ENCODE data around the gene BEAN1. TPM values are rescaled to one million over a fixed set of nuclear protein-coding genes. Genes with fewer than 3 reads are reported as not detected.
A peak's percentile ranks its signal among the peaks of the same experiment; 100 is the strongest.
"Not testable (repeated sequence)": the region's sequence is repeated elsewhere in the genome, so short reads cannot be mapped to it uniquely, and the experiment has no call there.

BEAN1 gene
- total RNA-seq, 1 donor from 2014 or later: 0.87 TPM

- DNase-seq (no peak), ATAC-seq (no peak)
- no peak overlapping the region for H3K4me3 ChIP-seq
- H3K27me3 ChIP-seq: no peaks in the 10 kb centered on the region
- intact Hi-C loops (cut with DNase I): no loop called here
- no peaks in the 10 kb centered on the region for H3K4me1 ChIP-seq
- H3K9me3 ChIP-seq: no peaks in the 10 kb centered on the region
- no peaks in the 10 kb centered on the region for H3K36me3 ChIP-seq
- no peak for TF ChIP-seq CTCF (IDR thresholded peaks at IDR 0.05)
- H3K27ac ChIP-seq: no peak overlapping the region
Observed at GRCh38 chr16:66495440-66495839, 68.3 kb downstream of the BEAN1 start.

GRCh38 chr16:66496226-66496625 is 69.1 kb downstream of the BEAN1 start:
- H3K4me3 ChIP-seq; intact Hi-C loops (cut with DNase I); H3K27ac ChIP-seq; DNase-seq; H3K36me3 ChIP-seq; ATAC-seq; H3K4me1 ChIP-seq; H3K27me3 ChIP-seq; H3K9me3 ChIP-seq: not testable (repeated sequence)

GRCh38 chr16:66497921-66498320 is 70.8 kb downstream of the BEAN1 start:
- H3K27ac ChIP-seq; DNase-seq; intact Hi-C loops (cut with DNase I); ATAC-seq; H3K9me3 ChIP-seq; H3K36me3 ChIP-seq; H3K27me3 ChIP-seq; H3K4me1 ChIP-seq; H3K4me3 ChIP-seq: not testable (repeated sequence)

- not testable (repeated sequence) for H3K9me3 ChIP-seq, H3K36me3 ChIP-seq
Observed at GRCh38 chr16:66501563-66501962, 74.5 kb downstream of the BEAN1 start.

GRCh38 chr16:66502020-66502913 is 75.2 kb downstream of the BEAN1 start:
- Histone ChIP-seq H3K27me3 (no peaks in the 10 kb centered on the region), H3K36me3 (no peaks in the 10 kb centered on the region), H3K4me3 (no peak overlapping the region), H3K4me1 (peaks cover 23% of the 10 kb centered on the region), H3K9me3 (no peaks in the 10 kb centered on the region), H3K27ac (peak overlapping the region; percentile 31)
- no peak for TF ChIP-seq CTCF (IDR thresholded peaks at IDR 0.05)
- intact Hi-C loops (cut with DNase I): no loop called here
- DNase-seq (peak; percentile 87), ATAC-seq (peak; percentile 95)

More at GRCh38 chr16:66501563-66501962, 74.5 kb downstream of the BEAN1 start:
- DNase-seq; ATAC-seq; intact Hi-C loops (cut with DNase I); H3K4me3 ChIP-seq; H3K27me3 ChIP-seq; H3K27ac ChIP-seq: not testable (repeated sequence)
- H3K4me1 ChIP-seq: peaks cover 23% of the 10 kb centered on the region

- DNase-seq: no peak
- TF ChIP-seq CTCF (IDR thresholded peaks at IDR 0.05): no peak
- Histone ChIP-seq H3K36me3 (no peaks in the 10 kb centered on the region), H3K27me3 (no peaks in the 10 kb centered on the region), H3K27ac (peak overlapping the region; percentile 31), H3K4me1 (peaks cover 29% of the 10 kb centered on the region), H3K9me3 (no peaks in the 10 kb centered on the region), H3K4me3 (no peak overlapping the region)
- intact Hi-C loops (cut with DNase I): no loop called here
- peak; percentile 67 for ATAC-seq
Observed at GRCh38 chr16:66503030-66503429, 75.9 kb downstream of the BEAN1 start.

GRCh38 chr16:66503612-66504011 is 76.5 kb downstream of the BEAN1 start:
- no peak for TF ChIP-seq CTCF (IDR thresholded peaks at IDR 0.05)
- Histone ChIP-seq H3K4me1 (peaks cover 31% of the 10 kb centered on the region), H3K9me3 (no peaks in the 10 kb centered on the region), H3K4me3 (no peak overlapping the region), H3K27me3 (no peaks in the 10 kb centered on the region), H3K36me3 (no peaks in the 10 kb centered on the region), H3K27ac (no peak overlapping the region)
- intact Hi-C loops (cut with DNase I): no loop called here
- DNase-seq (no peak), ATAC-seq (no peak)
